ENCODE measurements around the gene PCSK4.

Gene PCSK4

GRCh38 chr19:1455336-1456120, 34.6 kb downstream of the PCSK4 start:
- ChIA-PET POLR2A (ENCODE audit: low non-redundant PET) (no interaction called here), CTCF (interaction anchor here (0.8 to 1.0 kb wide), 2 partner anchors 10 to 210 kb away, joined by 3 to 4 read pairs; no protein-coding TSS in a partner anchor)
- no peak for TF ChIP-seq CTCF (conservative IDR thresholded peaks at IDR 0.05; ENCODE audit: low read depth)
- peak overlapping the region; percentile 52 for H3K27ac ChIP-seq
- DNase-seq (ENCODE audit: low spot score) = peak; percentile 90

- no peak for DNase-seq (ENCODE audit: low spot score)
- CTCF ChIA-PET = interaction anchor here (0.6 kb wide), 1 partner anchor 16 kb away, joined by 4 read pairs; no protein-coding TSS in a partner anchor
- peak overlapping the region; percentile 52 for H3K27ac ChIP-seq
- POLR2A ChIA-PET (ENCODE audit: low non-redundant PET) = no interaction called here
- no peak for TF ChIP-seq CTCF (conservative IDR thresholded peaks at IDR 0.05; ENCODE audit: low read depth)
These were observed 35.2 kb downstream of the PCSK4 start for GRCh38 chr19:1455002-1455335.

GRCh38 chr19:1453525-1454364, 36.4 kb downstream of the PCSK4 start:
- CTCF ChIA-PET = interaction anchor here (0.9 to 1.7 kb wide), 4 partner anchors 8 to 51 kb away, joined by 3 to 6 read pairs (median 4); no protein-coding TSS in a partner anchor
- POLR2A ChIA-PET (ENCODE audit: low non-redundant PET) = no interaction called here
- no peak overlapping the region for H3K27ac ChIP-seq

GRCh38 chr19:1452802-1453524, 37.2 kb downstream of the PCSK4 start:
- no peak for DNase-seq (ENCODE audit: low spot score)
- no peak for TF ChIP-seq CTCF (conservative IDR thresholded peaks at IDR 0.05; ENCODE audit: low read depth)
- H3K27ac ChIP-seq = no peak overlapping the region
- CTCF ChIA-PET = interaction anchor here (0.8 to 1.7 kb wide), 5 partner anchors 7 to 50 kb away, joined by 3 to 6 read pairs (median 3); no protein-coding TSS in a partner anchor
- POLR2A ChIA-PET (ENCODE audit: low non-redundant PET) = no interaction called here

More at GRCh38 chr19:1453525-1454364, 36.4 kb downstream of the PCSK4 start:
- no peak for TF ChIP-seq CTCF (conservative IDR thresholded peaks at IDR 0.05; ENCODE audit: low read depth)
- DNase-seq (ENCODE audit: low spot score) = no peak

GRCh38 chr19:1451916-1452801, 38.0 kb downstream of the PCSK4 start:
- ChIA-PET POLR2A (ENCODE audit: low non-redundant PET) (no interaction called here), CTCF (interaction anchor here (0.6 to 1.7 kb wide), 3 partner anchors 14 to 317 kb away, joined by 3 to 6 read pairs (median 3); no protein-coding TSS in a partner anchor)

More at GRCh38 chr19:1451916-1452801, 38.0 kb downstream of the PCSK4 start:
- DNase-seq (ENCODE audit: low spot score) = no peak
- no peak overlapping the region for H3K27ac ChIP-seq
- TF ChIP-seq CTCF (conservative IDR thresholded peaks at IDR 0.05; ENCODE audit: low read depth) = no peak
